HEK293 (cell line): ENCODE measurements around the gene FOXL2.

Source experiments
- BCL11A ChIP-seq: fragments of 450-650 bp; formaldehyde crosslinking; IDR thresholded peaks from 2 replicates; pipeline ENCODE4 v1.5.1; 2016; ENCODE audit warnings: low read depth, missing biosample characterization, missing genetic modification characterization
- CTCF ChIP-seq: fragments of 450-650 bp; formaldehyde crosslinking; IDR thresholded peaks from 2 replicates; pipeline ENCODE4 v1.5.1; 2016; ENCODE audit warnings: missing biosample characterization, missing genetic modification characterization
- FEZF1 ChIP-seq: fragments of 450-650 bp; formaldehyde crosslinking; IDR thresholded peaks from 2 replicates; pipeline ENCODE4 v1.5.1; 2016; ENCODE audit warnings: missing biosample characterization, missing genetic modification characterization
- HOXC10 ChIP-seq: sonication (generic); formaldehyde crosslinking; IDR thresholded peaks from 2 replicates; pipeline ENCODE4 v1.8.1; 2023; ENCODE audit warnings: mild to moderate bottlenecking, missing genetic modification reagents
- TCF7L2 ChIP-seq: IDR thresholded peaks from 2 replicates; pipeline ENCODE4 v1.6.1; 2011; ENCODE audit warnings: low read depth, mild to moderate bottlenecking, inconsistent platforms, low read length, moderate library complexity, borderline replicate concordance
- ZFP37 ChIP-seq: fragments of 450-650 bp; formaldehyde crosslinking; IDR thresholded peaks from 2 replicates; pipeline ENCODE4 v1.5.1; 2016; ENCODE audit warnings: missing biosample characterization, missing genetic modification characterization
- ZFP41 ChIP-seq: fragments of 450-650 bp; formaldehyde crosslinking; IDR thresholded peaks from 2 replicates; pipeline ENCODE4 v1.5.1; 2016; ENCODE audit warnings: missing biosample characterization, missing genetic modification characterization, borderline replicate concordance
- ZNF169 ChIP-seq: fragments of 450-650 bp; formaldehyde crosslinking; IDR thresholded peaks from 2 replicates; pipeline ENCODE4 v1.5.1; 2016; ENCODE audit warnings: missing biosample characterization, missing genetic modification characterization
- ZNF37A ChIP-seq: fragments of 450-650 bp; IDR thresholded peaks from 2 replicates; pipeline ENCODE4 v1.5.1; 2018; ENCODE audit warnings: missing biosample characterization, missing genetic modification characterization
- ZNF747 ChIP-seq: fragments of 450-650 bp; formaldehyde crosslinking; IDR thresholded peaks from 2 replicates; pipeline ENCODE4 v1.5.1; 2016; ENCODE audit warnings: missing biosample characterization, missing genetic modification characterization
- ZNF76 ChIP-seq: fragments of 450-650 bp; formaldehyde crosslinking; IDR thresholded peaks from 2 replicates; pipeline ENCODE4; 2016; ENCODE audit warnings: low read depth, missing biosample characterization, missing genetic modification characterization, borderline replicate concordance
- ZSCAN30 ChIP-seq: fragments of 450-650 bp; IDR thresholded peaks from 2 replicates; pipeline ENCODE4 v1.5.1; 2018; ENCODE audit warnings: missing biosample characterization, mild to moderate bottlenecking, missing genetic modification characterization, moderate library complexity
- TF ChIP-seq, protein P1 (sequence below): fragments of 450-650 bp; formaldehyde crosslinking; IDR thresholded peaks from 2 replicates; pipeline ENCODE4 v1.5.1; 2016; ENCODE audit warnings: missing biosample characterization, missing genetic modification characterization
- TF ChIP-seq, protein P2 (sequence below): fragments of 450-650 bp; formaldehyde crosslinking; IDR thresholded peaks from 2 replicates; pipeline ENCODE4 v1.5.1; 2016; ENCODE audit warnings: missing biosample characterization, missing genetic modification characterization

DNA sequence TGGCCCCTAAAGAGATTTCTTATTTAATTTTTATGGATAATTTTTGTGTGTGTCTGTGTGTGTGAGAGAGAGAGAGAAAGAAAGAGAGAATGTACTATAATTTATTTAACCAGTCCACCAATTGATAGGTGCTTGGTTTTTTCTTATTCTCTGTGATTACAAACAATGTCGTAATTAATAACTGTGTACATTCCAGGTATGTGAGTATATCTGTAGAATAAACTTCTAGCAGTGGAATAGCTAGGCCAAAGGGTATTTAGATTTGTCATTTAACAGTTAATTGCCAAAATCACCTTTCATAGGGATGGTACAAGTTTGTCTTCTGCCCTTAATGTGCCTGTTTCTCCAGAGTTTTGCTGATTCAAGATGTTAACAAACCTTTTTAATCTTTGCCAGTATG, 35.3 kb downstream of the FOXL2 start:
- no peak for TF ChIP-seq ZNF169 (tag by site-specific recombination)
- no peak for TF ChIP-seq ZNF76 (tag by site-specific recombination)
- no peak for TF ChIP-seq CTCF (tag by site-specific recombination)
- no peak for TF ChIP-seq ZSCAN30 (tag by site-specific recombination)
- no peak for TF ChIP-seq ZNF37A (tag by site-specific recombination)
- no peak for TF ChIP-seq BCL11A (tag by site-specific recombination)
- TF ChIP-seq, protein P1, sequence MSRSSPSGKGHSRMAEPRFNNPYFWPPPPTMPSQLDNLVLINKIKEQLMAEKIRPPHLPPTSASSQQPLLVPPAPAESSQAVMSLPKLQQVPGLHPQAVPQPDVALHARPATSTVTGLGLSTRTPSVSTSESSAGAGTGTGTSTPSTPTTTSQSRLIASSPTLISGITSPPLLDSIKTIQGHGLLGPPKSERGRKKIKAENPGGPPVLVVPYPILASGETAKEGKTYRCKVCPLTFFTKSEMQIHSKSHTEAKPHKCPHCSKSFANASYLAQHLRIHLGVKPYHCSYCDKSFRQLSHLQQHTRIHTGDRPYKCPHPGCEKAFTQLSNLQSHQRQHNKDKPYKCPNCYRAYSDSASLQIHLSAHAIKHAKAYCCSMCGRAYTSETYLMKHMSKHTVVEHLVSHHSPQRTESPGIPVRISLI, result no peak
- no peak for TF ChIP-seq ZFP37 (tag by site-specific recombination)
- TF ChIP-seq, protein P2, sequence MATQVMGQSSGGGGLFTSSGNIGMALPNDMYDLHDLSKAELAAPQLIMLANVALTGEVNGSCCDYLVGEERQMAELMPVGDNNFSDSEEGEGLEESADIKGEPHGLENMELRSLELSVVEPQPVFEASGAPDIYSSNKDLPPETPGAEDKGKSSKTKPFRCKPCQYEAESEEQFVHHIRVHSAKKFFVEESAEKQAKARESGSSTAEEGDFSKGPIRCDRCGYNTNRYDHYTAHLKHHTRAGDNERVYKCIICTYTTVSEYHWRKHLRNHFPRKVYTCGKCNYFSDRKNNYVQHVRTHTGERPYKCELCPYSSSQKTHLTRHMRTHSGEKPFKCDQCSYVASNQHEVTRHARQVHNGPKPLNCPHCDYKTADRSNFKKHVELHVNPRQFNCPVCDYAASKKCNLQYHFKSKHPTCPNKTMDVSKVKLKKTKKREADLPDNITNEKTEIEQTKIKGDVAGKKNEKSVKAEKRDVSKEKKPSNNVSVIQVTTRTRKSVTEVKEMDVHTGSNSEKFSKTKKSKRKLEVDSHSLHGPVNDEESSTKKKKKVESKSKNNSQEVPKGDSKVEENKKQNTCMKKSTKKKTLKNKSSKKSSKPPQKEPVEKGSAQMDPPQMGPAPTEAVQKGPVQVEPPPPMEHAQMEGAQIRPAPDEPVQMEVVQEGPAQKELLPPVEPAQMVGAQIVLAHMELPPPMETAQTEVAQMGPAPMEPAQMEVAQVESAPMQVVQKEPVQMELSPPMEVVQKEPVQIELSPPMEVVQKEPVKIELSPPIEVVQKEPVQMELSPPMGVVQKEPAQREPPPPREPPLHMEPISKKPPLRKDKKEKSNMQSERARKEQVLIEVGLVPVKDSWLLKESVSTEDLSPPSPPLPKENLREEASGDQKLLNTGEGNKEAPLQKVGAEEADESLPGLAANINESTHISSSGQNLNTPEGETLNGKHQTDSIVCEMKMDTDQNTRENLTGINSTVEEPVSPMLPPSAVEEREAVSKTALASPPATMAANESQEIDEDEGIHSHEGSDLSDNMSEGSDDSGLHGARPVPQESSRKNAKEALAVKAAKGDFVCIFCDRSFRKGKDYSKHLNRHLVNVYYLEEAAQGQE, result no peak
- no peak for TF ChIP-seq ZFP41 (tag by site-specific recombination)
- no peak for TF ChIP-seq FEZF1 (tag by site-specific recombination)
- TF ChIP-seq HOXC10 (CRISPR knock-in tag), result no peak
- TF ChIP-seq ZNF747 (tag by site-specific recombination), result no peak
- no peak for TF ChIP-seq TCF7L2
